ENCODE measurements around the gene NR3C2. TPM values are rescaled to one million over a fixed set of nuclear protein-coding genes. Genes with fewer than 3 reads are reported as not detected.

Gene NR3C2
- total RNA-seq, 1 experiment from 2014 or later, result 2.7 TPM

GRCh38 chr4:148344941-148345340 is 97.3 kb downstream of the NR3C2 start:
- Histone ChIP-seq H3K9ac (ENCODE audit: low read length) (no peak overlapping the region), H3K4me3 (replicated peaks in 1 of 2; ENCODE audit: low read depth in 1 of 2, low read length in 2 of 2) (no peak overlapping the region), H3K36me3 (ENCODE audit: control insufficient read depth in 1 of 2, insufficient read depth in 2 of 2, low read length in 2 of 2) (no peaks in the 10 kb centered on the region), H3K9me2 (ENCODE audit: insufficient read depth) (no peaks in the 10 kb centered on the region), H2AFZ (ENCODE audit: low read depth, low read length, poor library complexity, severe bottlenecking) (no peak overlapping the region), H3K27me3 (ENCODE audit: insufficient read depth, low read length) (no peaks in the 10 kb centered on the region), H3K79me2 (ENCODE audit: insufficient read depth, low read length) (no peaks in the 10 kb centered on the region), H3K4me2 (ENCODE audit: low read length) (no peak overlapping the region), H3K27ac (ENCODE audit: low read depth, low read length) (no peak overlapping the region), H3K4me1 (ENCODE audit: control insufficient read depth in 1 of 2, insufficient read depth in 2 of 2, low read length in 2 of 2) (no peaks in the 10 kb centered on the region), H3K9me3 (ENCODE audit: control insufficient read depth in 1 of 2, insufficient read depth in 1 of 2, low read depth in 1 of 2, low read length in 2 of 2) (no peaks in the 10 kb centered on the region), H4K20me1 (ENCODE audit: insufficient read depth) (no peaks in the 10 kb centered on the region)
- ATAC-seq, result no peak
- intact Hi-C loops (cut with micrococcal nuclease), result no loop called here
- BruUV-seq (replicated peaks), result no TSS peak
- ChIA-PET POLR2A (no interaction called here), RAD21 (ENCODE audit: low non-redundant PET in 1 of 2, low total read pairs in 2 of 2, uncharacterized antibody in 2 of 2, unreplicated experiment in 2 of 2) (no interaction called here), CTCF (no interaction called here)
- no peak for DNase-seq (ENCODE audit: low read depth, low spot score)
- no peak for TF ChIP-seq JUND (IDR thresholded peaks at IDR 0.05)
- no peak for TF ChIP-seq EGR1 (IDR thresholded peaks at IDR 0.05; ENCODE audit: low read depth)
- no peak for TF ChIP-seq MAX (IDR thresholded peaks at IDR 0.05)

GRCh38 chr4:148344352-148344751 is 97.9 kb downstream of the NR3C2 start:
- no peaks in the 10 kb centered on the region for H3K9me2 ChIP-seq (ENCODE audit: insufficient read depth)
- ChIA-PET POLR2A (no interaction called here), RAD21 (ENCODE audit: low non-redundant PET in 1 of 2, low total read pairs in 2 of 2, uncharacterized antibody in 2 of 2, unreplicated experiment in 2 of 2) (no interaction called here), CTCF (interaction anchor here (0.9 kb wide), 1 partner anchor 687 kb away, joined by 3 read pairs; no protein-coding TSS in a partner anchor)
- H3K79me2 ChIP-seq (ENCODE audit: insufficient read depth, low read length), result no peaks in the 10 kb centered on the region
- no TSS peak for BruUV-seq (replicated peaks)
- H2AFZ ChIP-seq (ENCODE audit: low read depth, low read length, poor library complexity, severe bottlenecking), result no peak overlapping the region
- H4K20me1 ChIP-seq (ENCODE audit: insufficient read depth), result no peaks in the 10 kb centered on the region
- no peak overlapping the region for H3K4me2 ChIP-seq (ENCODE audit: low read length)
- H3K4me3 ChIP-seq (replicated peaks in 1 of 2; ENCODE audit: low read depth in 1 of 2, low read length in 2 of 2), result no peak overlapping the region
- no peaks in the 10 kb centered on the region for H3K36me3 ChIP-seq (ENCODE audit: control insufficient read depth in 1 of 2, insufficient read depth in 2 of 2, low read length in 2 of 2)
- intact Hi-C loops (cut with micrococcal nuclease), result no loop called here
- no peaks in the 10 kb centered on the region for H3K27me3 ChIP-seq (ENCODE audit: insufficient read depth, low read length)
- H3K9me3 ChIP-seq (ENCODE audit: control insufficient read depth in 1 of 2, insufficient read depth in 1 of 2, low read depth in 1 of 2, low read length in 2 of 2), result no peaks in the 10 kb centered on the region
- H3K9ac ChIP-seq (ENCODE audit: low read length), result no peak overlapping the region
- H3K27ac ChIP-seq (ENCODE audit: low read depth, low read length), result no peak overlapping the region
- H3K4me1 ChIP-seq (ENCODE audit: control insufficient read depth in 1 of 2, insufficient read depth in 2 of 2, low read length in 2 of 2), result no peaks in the 10 kb centered on the region
- DNase-seq (ENCODE audit: low read depth, low spot score) (no peak), ATAC-seq (no peak)
- TF ChIP-seq REST (IDR thresholded peaks at IDR 0.05; ENCODE audit: low read depth) (no peak), FOSL1 (IDR thresholded peaks at IDR 0.05; ENCODE audit: low read depth) (no peak), EZH2 (IDR thresholded peaks at IDR 0.05) (no peak), EZH2phosphoT487 (IDR thresholded peaks at IDR 0.05; ENCODE audit: borderline replicate concordance) (no peak), ELF1 (IDR thresholded peaks at IDR 0.05; ENCODE audit: borderline replicate concordance, low read depth) (no peak), ZNF274 (IDR thresholded peaks at IDR 0.05; ENCODE audit: low read depth, low read length) (no peak), CBX3 (IDR thresholded peaks at IDR 0.05; ENCODE audit: low read depth) (no peak), POLR2A (IDR thresholded peaks at IDR 0.05; ENCODE audit: borderline replicate concordance, extremely low read depth, insufficient read depth, insufficient read length) (no peak), EGR1 (IDR thresholded peaks at IDR 0.05; ENCODE audit: low read depth) (no peak), SRF (IDR thresholded peaks at IDR 0.05; ENCODE audit: low read depth) (no peak), MAX (IDR thresholded peaks at IDR 0.05) (no peak), ZBTB33 (IDR thresholded peaks at IDR 0.05; ENCODE audit: extremely low read depth, insufficient replicate concordance, low read length) (no peak), YY1 (IDR thresholded peaks at IDR 0.05; ENCODE audit: extremely low read depth, insufficient replicate concordance, low read depth, low read length) (no peak), ZFX (IDR thresholded peaks at IDR 0.05) (no peak), SP1 (IDR thresholded peaks at IDR 0.05; ENCODE audit: low read depth) (no peak), ATF3 (IDR thresholded peaks at IDR 0.05) (no peak)
